ENCODE results near the gene RNLS.

The RNLS gene

GRCh38 chr10:88474884-88475844 is 108.0 kb downstream of the RNLS start:
- DNase-seq: no peak

GRCh38 chr10:88473989-88474883 is 108.9 kb downstream of the RNLS start:
- DNase-seq: no peak

GRCh38 chr10:88472540-88472939 is 110.6 kb downstream of the RNLS start:
- no peak for DNase-seq

GRCh38 chr10:88471899-88472298 is 111.2 kb downstream of the RNLS start:
- DNase-seq: no peak

- no peak for DNase-seq
These were observed 115.2 kb downstream of the RNLS start for GRCh38 chr10:88467835-88468485.

- DNase-seq: no peak
These were observed 116.3 kb downstream of the RNLS start for GRCh38 chr10:88466786-88467185.

- no peak for DNase-seq
These were observed 117.4 kb downstream of the RNLS start for GRCh38 chr10:88465765-88466164.

GRCh38 chr10:88463811-88464210 is 119.3 kb downstream of the RNLS start:
- no peak for DNase-seq

GRCh38 chr10:88461426-88461825 is 121.7 kb downstream of the RNLS start:
- no peak for DNase-seq

GRCh38 chr10:88459530-88459929 is 123.6 kb downstream of the RNLS start:
- DNase-seq: no peak

GRCh38 chr10:88458209-88458608 is 124.9 kb downstream of the RNLS start:
- no peak for DNase-seq

- no peak for DNase-seq
These were observed 125.5 kb downstream of the RNLS start for GRCh38 chr10:88457660-88458059.

- DNase-seq: no peak
These were observed 126.4 kb downstream of the RNLS start for GRCh38 chr10:88456730-88457129.

GRCh38 chr10:88455831-88456230 is 127.3 kb downstream of the RNLS start:
- no peak for DNase-seq

GRCh38 chr10:88450201-88450600 is 132.9 kb downstream of the RNLS start:
- no peak for DNase-seq

GRCh38 chr10:88442716-88443115 is 140.4 kb downstream of the RNLS start:
- no peak for DNase-seq

- DNase-seq: no peak
These were observed 142.6 kb downstream of the RNLS start for GRCh38 chr10:88440541-88440940.

GRCh38 chr10:88439932-88440331 is 143.2 kb downstream of the RNLS start:
- no peak for DNase-seq

- DNase-seq: no peak
These were observed 145.7 kb downstream of the RNLS start for GRCh38 chr10:88437411-88437810.

- no peak for DNase-seq
These were observed 149.4 kb downstream of the RNLS start for GRCh38 chr10:88433565-88434186.

- DNase-seq: no peak
These were observed 152.0 kb downstream of the RNLS start for GRCh38 chr10:88431103-88431502.

GRCh38 chr10:88428976-88429375 is 154.1 kb downstream of the RNLS start:
- DNase-seq: no peak

- DNase-seq: no peak
These were observed 154.7 kb downstream of the RNLS start for GRCh38 chr10:88428442-88428841.
